MM.1S (cell line): ENCODE data around the gene C2orf78.

Experiments used
- CTCF ChIP-seq: fragments of 300-600 bp; sonication (generic); IDR thresholded peaks from 2 replicates; pipeline ENCODE4 v1.5.1; 2016; ENCODE audit warnings: antibody characterized with exemption, low read length, mixed read lengths
- EZH2 ChIP-seq: fragments of 300-600 bp; sonication (generic); optimal IDR thresholded peaks from 2 replicates; pipeline ENCODE3; 2017; ENCODE audit warnings: low read depth, mild to moderate bottlenecking, antibody characterized with exemption, low read length, mixed read lengths

GRCh38 chr2:73736378-73736777 is 47.6 kb upstream of the C2orf78 start:
- TF ChIP-seq EZH2 (no peak), CTCF (no peak)
